ENCODE measurements around the gene NOC2L.

Gene NOC2L

DNA sequence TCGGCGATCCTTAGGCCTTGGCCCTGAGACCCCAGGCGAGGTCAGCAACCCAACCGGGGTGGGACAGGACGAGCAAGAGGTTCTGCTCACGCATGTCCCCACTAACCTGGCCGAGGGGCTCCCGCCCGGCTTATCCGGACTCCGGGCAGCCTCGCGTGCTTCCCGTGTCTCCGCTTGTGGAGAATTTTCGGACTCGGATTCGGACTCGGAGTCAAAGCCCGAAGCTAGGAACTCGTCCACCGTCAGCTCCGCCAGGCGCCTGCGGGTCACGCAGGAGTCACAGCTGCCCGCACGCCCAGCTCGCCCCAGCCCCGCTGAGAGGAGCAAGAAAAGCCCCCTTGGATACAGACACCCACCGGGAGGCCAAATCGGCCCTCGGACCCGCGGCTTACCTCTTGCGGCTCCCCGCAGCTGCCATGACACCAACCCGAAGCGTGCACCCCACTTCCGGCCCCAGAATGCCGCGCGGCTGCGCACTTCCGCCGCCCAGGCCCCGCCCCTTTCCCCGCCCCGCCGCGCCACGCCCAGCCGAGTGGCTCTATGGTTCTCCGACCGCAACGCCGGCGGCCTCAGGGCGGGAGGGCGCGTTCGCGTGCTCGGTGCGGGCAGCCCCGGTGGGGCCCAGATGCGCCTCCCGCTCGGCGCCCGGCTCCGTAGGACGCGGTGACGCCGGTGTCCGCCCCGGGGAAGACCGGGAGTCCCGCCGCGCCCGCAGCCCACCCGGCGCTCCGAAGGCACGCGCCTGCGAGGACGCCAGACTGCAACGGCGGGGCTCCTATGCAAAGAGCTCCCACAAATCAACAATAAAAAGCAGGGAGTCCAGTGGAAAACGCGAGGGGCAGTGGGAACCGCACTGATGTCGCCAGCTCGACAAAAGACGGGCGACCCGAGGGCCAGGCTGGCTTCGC lies at the start of gene NOC2L:
TSS of gene NOC2L (minus strand) at position 434 of the 908 bp plus-strand sequence. CDS start at position 418, 16 bp downstream.
- in situ Hi-C loops (cut with MboI; ENCODE audit: low sequenced_read_pairs), result no loop called here

DNA sequence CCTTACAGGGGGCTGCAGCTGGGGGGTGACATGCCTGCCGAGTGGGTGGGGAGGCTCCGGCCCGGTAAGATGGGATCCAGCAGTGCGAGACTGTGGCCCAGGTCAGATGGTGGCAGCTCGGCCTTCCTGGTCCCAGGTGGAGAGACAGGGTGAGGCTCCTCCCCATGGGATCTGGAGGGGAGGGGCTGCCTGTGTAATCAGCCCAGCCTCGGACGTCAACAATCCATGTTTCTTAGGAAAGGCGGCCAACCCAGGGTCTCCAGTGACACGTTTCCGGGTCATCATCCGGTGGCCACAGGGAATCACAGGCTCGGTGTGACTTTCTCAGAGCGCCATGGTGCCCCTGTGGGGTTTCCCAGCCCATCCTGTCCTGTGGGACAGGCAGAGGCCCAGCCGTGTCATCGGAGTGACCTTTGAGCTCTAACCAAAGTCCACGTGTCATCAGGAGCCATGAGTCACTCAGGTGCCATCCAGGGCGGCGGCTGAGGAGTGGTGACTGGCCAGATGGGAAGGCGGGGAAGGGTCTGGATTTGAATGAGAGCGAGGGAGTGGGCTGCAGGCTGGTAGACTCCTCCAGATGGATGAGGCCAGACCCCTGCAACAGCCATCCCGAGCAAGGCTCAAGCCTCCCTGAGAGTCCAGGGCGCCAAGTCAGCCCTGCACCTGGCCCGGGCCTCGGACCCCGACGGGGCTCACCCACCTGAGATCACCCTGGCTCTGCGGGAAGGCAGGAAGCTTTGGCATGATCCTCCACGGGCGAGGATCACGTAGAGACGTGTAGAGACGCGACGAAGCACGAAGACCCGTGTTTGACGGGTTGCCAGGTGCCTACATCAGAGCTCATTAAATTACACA lies 47.5 kb upstream of the NOC2L start:
- in situ Hi-C loops (cut with MboI; ENCODE audit: low sequenced_read_pairs), result no loop called here

DNA sequence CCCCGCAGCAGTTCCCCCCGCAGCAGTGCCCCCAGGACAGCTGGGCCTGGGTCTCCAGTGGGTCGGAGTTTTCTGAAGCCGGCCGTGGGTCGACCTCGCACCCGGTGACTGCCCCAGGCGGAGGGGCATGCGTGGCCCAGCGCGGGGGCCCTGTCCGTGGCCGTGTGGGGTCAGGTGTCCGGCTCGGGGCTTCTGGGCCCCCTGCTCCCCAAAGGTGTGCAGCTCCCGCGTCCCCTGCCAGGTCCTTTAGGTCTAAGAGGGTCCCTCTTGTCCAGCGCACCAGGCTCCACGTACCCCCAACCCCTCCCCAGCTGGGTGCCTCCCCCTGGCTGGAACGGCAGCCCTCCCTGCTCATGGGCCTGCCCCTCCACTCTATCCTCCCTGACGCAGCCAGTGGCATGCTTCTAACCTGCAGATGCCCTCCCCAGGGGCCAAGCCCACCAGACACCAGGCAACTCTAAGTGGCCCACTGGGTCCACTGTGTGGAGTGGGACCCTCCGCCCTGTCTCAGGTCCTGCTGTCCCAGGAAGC lies 46.8 kb upstream of the NOC2L start:
- in situ Hi-C loops (cut with MboI; ENCODE audit: low sequenced_read_pairs), result no loop called here

DNA sequence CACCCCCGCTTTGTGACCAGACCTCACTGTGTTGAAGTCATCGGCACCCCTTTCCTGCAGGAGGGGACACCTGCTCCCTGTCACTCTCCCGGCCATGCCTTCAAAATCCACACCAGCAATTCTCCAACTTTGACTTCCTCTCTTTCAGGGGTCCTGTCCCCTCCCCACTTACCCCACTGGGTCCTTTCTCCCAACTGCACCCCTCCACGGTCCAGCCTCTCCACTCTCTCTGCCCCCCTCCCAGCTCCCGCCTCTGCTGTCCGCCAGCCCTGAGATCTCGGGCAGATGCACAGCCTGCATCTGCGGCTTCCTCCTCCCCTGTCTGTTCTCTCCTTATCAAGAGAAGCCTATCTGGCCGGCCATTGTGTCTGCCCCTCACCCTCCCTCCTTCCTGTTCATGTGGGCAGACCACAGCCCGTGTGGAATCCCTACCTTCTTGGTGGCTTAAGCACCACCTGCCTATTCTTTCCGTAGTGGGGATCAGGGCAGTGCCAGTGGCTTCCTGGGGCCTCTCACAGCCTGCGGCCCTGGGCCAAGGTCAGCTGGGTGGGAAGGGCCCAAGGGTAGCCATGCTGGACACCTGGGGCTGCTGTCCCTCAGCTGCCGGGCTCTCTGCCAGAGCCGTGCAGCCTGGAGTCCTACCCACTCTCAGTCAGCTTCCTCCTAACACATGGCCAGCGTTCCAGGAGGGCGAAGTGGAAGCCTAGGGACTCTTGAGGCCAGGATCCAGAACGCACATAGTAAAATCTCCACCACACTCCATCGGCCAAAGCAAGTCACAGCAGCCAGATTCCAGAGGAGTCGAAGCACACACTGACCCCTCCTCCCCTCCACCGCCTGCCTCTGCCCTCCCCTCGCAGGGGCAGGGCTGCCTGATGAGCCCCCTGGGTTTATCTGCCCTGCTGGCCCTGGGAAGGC lies 46.0 kb upstream of the NOC2L start:
- in situ Hi-C loops (cut with MboI; ENCODE audit: low sequenced_read_pairs), result no loop called here

DNA sequence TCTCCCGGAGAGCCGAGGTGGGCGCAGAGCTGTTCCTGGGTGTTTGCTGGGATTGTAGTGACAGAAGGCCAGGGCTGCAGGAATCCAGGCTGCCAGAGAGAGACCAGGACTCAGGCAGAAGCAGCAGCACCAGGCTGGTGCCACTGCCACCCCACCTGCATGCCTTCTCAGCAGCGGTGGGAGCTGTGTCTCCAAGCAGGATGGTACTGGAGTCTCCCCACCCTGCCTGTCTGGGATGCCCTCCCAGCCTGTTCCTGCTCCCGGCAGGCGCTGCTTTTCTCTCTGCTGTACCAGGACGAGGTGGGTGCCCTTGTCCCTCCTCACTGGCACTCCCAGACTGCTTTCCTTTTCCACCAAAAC lies 45.3 kb upstream of the NOC2L start:
- in situ Hi-C loops (cut with MboI; ENCODE audit: low sequenced_read_pairs), result no loop called here

DNA sequence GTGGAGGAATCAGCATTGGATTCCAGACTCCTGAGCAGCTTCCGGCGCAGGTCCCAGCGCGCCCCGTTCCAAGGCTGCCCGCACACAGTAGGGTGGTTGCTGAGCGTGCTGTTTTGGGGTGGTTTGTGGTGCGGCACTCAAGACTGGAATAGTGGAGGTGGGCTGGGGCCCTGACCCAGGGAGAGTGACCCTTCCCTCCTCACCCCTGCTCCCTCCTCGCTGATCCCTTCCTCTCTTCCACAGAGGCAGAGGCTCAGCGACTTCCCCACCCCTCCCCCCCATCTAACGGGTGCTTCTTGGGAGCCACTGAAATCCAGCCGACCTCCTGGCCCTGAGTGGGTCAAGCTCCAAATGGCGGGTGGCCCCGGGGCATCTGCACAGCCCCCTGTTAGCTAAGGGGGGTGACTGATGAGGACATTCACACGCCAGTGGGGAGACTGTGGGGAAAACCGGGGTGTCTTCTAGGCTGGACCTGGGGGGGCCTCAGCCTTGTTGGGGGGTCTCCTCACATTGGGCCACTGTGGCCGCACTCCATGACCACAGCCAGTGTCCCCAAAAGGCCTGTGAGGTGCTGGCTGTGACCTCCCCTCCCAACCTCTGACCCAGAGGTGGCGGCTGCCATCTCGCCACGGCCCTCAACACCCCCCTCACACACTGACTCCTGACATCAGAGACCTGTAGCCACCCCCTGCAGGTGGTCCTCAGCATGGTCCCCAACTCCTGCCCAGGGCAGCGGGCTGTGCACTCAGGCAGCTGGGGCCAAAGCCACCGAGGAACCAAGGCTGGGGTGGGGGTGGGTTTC lies 44.8 kb upstream of the NOC2L start:
- in situ Hi-C loops (cut with MboI; ENCODE audit: low sequenced_read_pairs), result no loop called here

DNA sequence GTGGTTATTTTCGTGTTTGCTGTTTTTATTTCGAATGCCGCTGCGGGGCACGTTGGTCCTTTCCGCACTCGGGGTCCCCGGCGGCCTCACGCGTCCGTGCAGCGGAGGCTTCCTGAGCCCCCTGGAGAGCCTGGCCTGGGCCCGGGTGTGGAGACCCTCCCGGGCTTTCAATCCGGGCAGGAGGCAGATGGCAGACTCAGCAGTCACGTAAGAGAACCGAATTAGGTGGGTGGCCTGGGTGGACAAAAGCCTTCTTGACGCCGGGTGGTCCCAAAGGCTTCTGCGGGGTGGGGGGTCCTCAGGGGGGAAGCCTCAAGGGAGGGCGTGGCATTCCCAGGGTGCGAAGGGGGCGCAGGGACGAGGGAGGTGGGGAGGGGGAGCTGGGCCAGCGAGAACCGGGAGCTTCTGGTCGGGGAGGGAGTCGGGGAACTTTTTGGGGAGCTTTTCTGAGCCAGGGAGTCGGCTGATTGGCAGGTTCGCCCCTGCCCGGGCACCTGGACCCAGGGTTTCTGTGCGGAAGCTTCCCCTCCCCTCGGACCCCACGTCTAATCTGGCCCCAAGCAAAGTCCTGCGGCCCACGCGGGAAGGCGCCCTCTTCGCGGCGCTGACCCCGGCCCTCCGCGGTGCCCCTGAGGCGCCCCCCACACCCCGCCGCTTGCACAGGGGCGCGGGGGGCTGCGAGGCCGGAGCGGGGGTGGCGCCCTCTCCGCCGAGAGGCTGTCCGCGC lies 42.2 kb upstream of the NOC2L start:
- in situ Hi-C loops (cut with MboI; ENCODE audit: low sequenced_read_pairs), result no loop called here

DNA sequence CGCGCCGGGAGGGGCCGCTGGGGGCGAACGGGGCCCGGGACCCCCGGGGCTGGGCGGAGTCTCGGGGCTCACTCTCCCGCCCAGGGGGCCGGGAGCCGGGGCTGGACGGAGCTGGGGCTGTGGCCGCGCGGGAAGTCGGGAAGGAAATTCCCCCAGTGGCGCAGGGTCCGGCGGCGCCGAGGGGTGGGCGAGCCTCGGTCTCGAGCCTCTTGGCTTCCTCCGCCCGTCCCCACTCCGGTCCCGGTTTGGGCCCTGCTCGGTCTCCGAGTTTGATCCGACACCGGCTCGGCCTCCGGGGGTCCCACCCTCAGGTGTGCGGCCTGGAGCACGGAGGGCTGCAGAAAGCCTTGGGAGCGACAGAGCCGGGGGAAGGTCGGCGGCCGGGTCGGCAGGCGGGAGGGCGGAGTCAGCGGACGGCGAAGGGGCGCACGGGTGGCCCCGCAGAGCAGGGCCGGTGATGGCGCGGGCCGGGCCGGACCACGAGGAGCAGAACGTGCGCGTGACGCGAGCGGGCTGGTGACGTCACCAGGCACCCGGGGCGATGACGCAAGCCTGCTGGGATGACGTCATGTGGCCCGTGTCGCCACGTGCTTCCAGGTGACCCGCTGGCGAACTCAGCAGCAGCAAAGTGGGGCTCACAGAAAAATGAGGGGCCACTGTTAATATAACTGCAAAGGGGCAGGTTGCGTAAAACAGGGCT lies 41.5 kb upstream of the NOC2L start:
- in situ Hi-C loops (cut with MboI; ENCODE audit: low sequenced_read_pairs), result no loop called here

DNA sequence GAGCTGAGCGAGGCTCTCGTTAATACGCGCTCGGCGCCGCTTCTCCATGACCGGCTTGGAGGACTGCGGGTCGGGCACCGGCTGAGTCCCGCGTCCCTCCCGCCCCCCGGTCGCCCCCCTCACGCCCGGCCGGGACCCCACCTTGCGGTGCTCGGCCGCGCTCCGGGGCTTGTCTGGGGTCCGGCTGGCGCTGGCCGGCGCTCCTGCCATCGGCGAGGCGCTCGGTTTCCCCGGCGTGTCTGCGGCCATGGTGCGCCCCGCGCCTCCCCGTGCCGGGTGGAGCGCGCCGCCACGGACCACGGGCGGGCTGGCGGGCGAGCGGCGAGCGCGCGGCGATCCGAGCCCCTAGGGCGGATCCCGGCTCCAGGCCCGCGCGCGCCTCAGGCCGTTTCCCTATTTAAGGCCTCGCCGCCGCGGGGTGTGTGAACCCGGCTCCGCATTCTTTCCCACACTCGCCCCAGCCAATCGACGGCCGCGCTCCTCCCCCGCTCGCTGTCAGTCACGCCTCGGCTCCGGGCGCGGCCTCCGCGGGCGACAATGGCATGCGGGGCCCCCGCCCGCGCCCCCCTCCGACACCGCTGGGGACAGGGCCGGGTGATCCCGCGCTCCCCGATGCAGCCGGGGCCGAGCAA lies 40.8 kb upstream of the NOC2L start, which contains the start of gene HES4:
TSS of gene HES4 (minus strand) at position 373 of the 632 bp plus-strand sequence. CDS start at position 249, 124 bp downstream.
- in situ Hi-C loops (cut with MboI; ENCODE audit: low sequenced_read_pairs), result no loop called here

DNA sequence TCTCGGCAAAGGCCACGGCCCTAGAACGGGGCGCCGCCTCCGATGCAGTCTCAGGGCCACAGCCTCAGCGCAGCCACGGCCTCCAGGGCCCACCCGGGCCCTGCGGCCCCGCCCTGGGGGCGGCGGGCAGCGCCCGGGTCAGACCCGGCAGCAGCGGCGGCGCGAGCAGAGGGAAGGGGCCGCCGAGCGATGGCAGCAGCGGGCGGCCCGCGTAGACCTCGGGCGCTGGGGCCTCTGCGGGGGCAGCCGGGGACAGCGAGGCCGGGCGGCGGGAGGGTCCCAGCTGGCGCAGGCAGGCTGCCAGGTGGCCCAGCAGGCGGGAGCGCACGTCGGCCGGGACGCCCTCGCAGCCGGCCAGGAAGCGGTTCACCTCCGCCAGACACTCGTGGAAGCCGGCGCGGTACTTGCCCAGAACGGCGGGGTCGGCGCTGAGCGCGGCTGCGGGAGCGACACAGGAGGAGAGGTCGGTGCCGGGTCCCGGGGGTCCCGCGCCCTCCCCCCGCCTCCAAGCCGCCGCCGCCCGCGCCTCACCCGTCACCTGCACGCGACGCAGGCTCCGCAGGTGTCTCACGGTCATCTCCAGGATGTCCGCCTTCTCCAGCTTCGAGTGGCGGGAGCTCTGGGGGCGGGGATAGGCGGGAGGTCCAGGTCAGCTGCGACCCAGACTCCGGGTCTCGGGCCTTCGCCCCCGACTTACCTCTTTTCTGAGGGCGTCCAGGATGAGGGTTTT lies 40.1 kb upstream of the NOC2L start:
- in situ Hi-C loops (cut with MboI; ENCODE audit: low sequenced_read_pairs), result no loop called here

DNA sequence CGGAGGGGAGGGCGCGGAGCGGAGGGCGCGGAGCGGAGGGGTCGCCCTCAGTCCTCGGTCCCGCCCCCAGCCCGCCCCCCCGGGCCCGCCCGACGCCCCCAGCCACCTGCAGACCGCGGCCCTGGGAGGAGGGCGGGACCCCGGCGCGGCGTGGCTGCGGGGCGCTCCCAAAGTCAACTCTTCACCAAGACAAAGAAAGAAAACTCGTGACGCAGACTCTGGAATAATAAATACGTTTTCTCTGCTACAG lies 39.6 kb upstream of the NOC2L start:
- in situ Hi-C loops (cut with MboI; ENCODE audit: low sequenced_read_pairs), result no loop called here

DNA sequence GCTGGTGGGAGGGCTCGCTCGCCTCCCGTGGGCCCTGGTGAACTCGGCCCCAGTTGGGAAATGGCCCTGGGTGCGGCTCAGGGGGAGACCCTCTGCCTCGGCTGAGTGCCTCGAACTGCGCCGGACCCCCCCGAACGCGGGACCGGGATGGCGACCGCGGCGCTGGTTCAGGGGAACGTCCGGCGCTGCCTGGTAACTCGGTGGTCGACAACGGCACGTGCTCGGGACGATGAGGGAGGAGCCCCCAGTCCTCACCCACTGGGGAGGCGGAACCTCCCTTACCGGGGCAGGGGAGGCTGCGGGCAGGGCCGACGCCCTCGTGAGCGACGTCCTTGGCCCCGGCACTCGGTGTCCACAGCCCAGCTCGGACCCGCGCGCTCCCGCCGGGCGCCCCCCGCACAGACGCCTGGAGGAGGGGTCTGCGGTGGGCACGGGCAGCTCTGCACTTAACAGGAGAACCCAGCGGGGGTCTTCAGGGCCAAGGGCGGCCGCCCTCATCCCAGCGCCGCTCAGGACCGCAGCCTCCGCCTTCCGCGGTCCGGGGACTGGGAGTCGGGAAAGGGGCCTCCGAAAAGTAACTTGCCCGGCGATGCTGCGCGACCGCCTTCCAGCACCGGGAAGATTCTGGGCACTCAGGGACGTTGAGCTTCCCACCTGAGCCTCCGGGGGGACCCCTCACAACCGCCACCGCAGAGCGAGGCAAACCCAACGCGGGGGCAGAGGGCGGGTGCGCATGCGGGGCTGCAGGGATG lies 39.1 kb upstream of the NOC2L start:
- in situ Hi-C loops (cut with MboI; ENCODE audit: low sequenced_read_pairs), result no loop called here

DNA sequence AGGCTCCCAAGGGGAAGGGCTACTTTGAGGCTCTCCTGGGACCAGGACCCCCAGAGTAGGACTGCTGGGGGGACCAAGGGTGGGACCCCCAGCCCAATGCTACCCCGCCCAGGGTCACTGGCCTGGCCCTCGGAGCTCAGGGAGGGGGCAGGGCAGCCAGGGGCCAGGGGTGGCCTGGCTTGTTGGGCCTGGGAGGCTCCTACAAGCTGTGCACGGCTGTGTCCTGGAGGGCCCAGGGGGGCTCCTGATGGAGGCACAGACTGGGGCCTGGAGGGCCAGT lies 38.6 kb upstream of the NOC2L start:
- in situ Hi-C loops (cut with MboI; ENCODE audit: low sequenced_read_pairs), result no loop called here

DNA sequence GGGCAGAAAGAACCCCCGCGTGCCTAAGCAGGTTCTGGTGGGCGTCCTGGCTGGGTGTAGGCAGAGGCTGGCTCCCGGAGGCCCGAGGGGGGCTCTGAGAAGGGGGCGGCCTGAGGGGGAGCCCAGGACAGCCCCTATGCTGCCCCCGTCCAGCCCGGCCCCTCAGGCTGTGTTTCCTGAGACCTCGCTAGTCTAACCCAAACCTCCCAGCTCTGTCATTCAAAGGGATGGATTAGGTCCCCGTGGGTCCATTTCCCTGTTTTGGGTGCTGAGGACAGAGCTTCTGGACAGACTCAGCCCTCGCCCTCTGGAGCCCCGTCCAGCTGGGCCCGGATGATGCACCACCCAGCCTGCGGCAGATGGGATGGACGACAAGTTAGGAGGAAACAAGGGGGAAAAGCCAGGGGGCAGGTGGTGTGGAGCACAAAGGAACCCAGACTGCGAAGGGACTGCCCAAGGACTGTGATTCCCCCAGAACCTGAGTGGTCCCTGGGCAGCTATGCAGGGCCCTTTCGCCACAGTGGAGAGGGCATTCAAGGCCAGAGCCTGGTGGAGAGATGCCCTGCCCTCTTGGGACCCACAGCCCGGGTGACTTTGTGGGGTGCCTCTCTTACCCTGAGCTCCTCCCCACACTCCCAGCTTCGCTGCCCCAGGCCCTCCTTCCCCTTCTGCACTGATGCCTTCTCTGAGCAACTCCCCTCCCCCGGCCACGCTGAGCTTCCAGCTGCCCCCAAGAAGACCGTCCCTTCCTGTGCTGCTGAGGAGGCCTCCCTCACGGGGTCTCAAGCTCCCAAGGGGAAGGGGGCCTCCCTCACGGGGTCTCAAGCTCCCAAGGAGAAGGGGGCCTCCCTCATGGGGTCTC lies 38.0 kb upstream of the NOC2L start:
- in situ Hi-C loops (cut with MboI; ENCODE audit: low sequenced_read_pairs), result no loop called here

DNA sequence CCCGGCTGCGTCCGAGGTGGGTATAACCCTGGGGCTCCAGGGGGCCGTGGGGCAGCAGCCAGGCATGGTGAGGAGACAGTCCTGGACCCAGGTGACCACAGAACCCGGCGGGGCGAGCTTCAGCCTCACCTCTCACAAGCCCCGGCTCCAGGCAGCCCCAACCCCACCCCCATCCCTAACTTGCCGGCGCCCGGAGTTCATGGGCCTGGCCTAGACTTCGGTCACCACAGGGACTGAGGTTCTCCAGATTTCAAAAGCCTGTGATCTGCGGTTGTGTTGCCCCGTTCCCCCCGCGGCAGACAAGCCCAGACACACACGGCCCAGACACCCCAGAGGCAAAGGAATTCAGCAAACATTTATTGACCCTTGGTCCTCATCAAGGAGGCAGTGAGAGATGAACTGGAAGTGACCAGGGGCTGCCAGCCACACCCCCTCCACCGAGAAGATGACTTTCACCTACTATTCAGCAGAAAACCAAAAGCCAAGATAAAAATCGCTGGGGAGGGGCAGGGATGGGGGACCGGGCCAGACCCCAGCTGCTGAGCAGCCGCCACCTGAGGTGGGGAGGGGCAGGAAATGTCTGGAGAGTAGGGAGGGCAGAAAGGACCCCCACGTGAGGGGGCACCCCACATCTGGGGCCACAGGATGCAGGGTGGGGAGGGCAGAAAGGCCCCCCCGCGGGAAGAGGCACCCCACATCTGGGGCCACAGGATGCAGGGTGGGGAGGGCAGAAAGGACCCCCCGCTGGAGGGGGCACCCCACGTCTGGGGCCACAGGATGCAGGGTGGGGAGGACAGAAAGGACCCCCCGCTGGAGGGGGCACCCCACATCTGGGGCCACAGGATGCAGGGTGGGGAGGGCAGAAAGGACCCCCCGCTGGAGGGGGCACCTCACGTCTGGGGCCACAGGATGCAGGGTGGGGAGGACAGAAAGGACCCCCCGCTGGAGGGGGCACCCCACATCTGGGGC lies 36.9 kb upstream of the NOC2L start:
- in situ Hi-C loops (cut with MboI; ENCODE audit: low sequenced_read_pairs), result no loop called here

All from HL-60/S4 (cell line).